H4 (cell line): Measurements from ENCODE around the gene FBLN5. TPM values are rescaled to one million over a fixed set of nuclear protein-coding genes. Genes with fewer than 3 reads are reported as not detected.
A peak's percentile ranks its signal among the peaks of the same experiment; 100 is the strongest.
"Not testable (repeated sequence)": the region's sequence is repeated elsewhere in the genome, so short reads cannot be mapped to it uniquely, and the experiment has no call there.

Source experiments
- DNase-seq: peaks from one replicate; pipeline ENCODE4 v3.0.0-alpha.2; 2015; ENCODE audit warnings: low spot score
- total RNA-seq: library from RNA; depleted of rRNA; stranded (reverse); fragments of >200 nt; shearing (Covaris generic); gene quantifications from 2 replicates; pipeline ENCODE4 v1.2.3, GENCODE V29; 2014

The FBLN5 gene
- total RNA-seq, 1 experiment from 2014 or later, result 14.2 TPM

DNA sequence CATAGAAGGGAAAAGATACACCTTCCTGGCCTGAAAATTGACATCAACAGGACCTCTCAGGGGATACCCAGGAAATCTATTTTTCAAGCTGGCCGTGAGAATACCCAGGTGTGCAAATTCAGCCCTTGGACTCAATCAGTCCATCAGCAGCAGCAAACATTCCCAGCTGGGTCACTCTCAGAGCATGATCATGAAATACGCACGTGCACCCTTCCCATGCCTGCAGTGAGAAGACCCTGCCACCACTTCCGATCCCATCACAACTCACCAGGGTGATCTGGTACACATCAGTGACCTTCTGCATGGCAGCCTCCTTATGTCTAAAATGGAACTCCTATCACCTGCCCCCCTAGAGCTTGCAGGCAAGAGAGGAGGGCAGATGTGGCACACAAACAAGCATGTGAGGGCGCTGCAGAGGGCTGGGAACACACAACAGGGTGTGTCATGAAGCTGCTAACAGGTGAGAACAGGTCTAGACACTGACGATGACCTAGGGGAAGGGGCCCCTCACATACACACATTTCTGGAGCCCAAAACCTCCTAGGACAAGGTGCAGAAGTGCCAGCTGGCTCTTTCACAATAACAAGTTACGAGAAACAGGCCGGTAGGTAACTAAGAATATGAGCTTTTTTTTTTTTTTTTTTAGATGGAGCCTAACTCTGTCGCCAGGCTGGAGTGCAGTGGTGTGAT is 42.4 kb downstream of the FBLN5 start:
- no peak for DNase-seq

DNA sequence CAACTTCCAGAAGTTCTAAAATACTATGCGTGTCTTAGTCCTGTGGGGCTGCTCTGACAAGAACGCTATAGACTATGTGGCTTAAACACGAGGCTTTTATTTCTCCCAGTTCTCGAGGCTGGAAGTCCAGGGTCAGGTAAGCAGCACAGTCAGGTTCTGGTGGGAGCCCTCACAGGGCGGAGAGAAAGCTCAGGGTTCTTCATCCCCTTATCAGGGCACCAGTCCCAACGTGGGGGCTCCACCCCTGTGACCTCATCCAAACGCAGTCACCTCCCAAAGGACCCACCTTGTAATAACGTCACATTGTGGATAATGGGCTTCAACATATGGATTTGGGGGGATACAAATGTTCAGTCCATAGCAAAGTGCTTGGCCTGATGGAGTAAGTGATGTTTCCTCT is 43.0 kb downstream of the FBLN5 start:
- DNase-seq, result no peak

DNA sequence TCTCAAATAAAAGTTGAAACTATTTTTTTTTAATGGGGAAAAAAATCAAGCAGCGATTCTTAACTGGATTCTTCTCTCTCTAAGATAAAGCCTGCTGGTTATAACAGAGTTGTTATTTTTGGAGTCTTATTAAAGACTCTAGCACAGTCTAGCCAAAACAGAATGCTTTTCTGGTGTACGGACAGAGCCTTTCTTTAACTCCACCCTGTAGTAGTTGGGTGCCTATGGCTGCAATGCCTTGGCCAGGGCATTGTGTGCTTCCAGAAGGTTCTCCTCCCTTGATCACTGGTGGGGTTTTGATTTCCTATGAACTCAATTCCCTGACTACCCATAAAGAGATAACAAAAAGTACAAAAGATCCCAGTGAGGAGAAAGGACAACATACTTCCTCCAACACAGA is 44.4 kb downstream of the FBLN5 start:
- no peak for DNase-seq

DNA sequence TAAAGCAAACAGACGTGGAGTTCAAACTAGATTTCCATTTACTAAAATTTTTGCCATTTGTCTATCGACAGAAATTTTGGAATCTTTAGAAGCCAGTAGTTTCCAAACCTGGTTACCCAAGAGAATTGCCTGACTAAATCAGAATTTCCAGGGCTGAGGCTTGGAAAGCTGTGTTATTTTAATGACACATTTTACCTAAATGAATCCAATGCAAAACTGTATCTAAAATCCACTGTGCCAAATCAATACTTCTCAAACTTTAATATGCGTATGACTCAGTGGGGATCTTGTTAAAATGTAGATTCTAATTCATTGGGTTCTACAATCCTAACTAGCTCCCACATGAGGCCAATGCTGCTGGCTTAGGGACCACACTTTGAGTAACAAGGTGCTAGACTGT is 45.2 kb downstream of the FBLN5 start:
- DNase-seq, result no peak

DNA sequence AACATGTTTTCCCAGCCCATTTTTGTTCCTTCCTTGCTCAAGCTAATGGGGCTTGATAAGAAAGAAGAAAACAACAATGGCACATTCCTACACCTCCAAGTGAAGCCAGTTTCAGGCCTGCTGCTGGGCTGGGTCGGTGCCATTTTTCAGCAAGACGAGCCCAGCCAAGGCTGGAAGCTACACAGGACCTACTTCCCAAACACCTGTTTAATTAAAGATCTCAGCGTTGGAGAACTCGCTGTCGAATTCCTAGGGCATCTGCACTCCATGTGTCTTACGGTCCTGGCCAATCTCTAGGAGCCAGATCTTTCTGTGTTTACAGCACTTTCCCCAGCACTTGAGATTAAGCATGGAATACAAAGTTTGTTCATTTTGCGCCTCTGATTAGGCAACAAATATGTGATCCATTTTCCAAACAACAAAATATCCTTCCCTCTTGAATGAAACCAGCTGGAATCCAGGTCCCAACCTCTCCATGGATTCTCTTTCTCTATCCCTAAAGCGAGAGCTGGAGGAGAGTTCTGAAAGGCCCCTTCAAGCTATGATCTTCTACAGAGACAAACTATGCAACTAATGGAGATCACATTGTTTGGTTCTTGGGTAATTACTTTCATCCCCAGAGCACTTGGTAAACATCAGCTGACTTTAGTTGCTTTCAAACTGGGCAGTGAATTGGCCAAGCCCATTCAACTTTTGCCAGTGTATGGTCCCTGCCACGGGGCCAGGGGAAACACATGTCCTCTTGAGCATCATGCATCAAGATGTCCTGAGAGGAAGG is 45.9 kb downstream of the FBLN5 start:
- DNase-seq, result no peak

DNA sequence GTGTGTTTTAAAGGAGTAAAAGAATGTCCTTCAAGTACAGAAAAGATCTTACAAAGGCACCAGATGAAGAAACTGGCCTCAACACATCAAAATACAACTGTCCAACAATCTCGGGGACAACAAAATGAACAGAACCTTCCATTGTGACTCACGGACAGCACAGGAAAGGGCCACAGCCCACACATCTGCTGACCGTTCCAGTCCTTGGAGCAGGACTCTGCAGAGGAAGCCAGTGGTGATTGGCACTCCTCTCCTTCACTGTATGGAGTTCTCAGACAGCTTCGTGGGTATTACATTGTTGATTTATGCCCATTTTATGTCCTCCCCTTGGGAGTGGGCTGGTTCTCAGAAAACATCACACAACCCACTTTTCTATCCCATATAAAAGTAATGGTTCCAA is 47.7 kb downstream of the FBLN5 start:
- DNase-seq, result no peak

DNA sequence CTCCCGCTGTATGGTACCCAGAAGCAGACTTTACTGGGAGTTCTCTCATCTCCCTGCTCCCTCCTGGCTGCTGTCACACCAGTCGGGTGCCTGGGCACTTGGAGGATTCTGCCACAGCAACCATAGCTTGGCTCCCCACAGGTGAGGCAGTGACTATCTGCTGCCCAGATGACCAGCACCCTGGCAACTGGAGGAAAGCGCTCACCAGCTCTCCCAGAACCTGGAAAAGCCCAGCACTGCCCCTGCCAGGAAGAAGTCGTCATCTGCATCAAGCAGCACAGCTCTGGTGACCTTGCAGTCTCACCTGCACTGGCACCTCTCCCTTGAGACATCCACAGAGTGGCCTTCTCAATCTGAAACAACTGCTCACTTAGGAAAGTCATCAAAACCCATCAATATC is 48.3 kb downstream of the FBLN5 start:
- peak; percentile 31 for DNase-seq

DNA sequence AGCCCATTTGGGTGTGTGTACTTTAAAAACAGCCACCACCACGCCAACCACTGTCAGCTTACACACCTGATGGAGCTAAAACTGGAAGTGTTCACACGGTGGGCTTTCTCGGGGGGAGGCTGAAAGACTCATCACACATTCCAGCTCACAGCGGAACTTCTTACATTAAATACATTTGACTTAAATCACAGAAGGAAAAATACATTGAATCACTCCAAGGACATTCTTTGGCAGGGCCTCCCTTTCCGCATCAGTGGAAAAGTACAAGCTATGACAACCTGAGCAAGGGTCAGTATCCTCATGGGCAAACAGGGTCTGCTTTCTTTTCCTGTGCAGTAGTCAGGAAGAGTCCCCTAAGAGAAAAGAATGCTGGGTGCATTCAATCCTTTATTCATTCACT is 49.1 kb downstream of the FBLN5 start:
- no peak for DNase-seq

DNA sequence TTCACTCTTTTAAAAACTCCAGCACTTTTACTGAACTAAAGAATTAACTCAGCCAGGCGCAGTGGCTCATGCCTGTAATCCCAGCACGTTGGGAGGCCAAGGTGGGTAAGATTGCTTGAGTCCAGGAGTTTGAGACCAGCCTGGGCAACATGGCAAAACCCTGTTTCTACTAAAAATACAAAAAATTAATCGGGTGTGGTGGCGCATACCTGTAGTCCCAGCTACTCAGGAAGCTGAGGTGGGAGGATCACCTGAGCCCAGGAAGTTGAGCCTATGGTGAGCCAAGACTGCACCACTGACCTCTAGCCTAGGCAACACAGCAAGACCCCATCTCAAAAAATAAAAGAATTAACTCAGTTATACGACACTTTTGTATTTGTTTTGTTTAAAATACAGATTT is 49.8 kb downstream of the FBLN5 start:
- DNase-seq, result not testable (repeated sequence)

DNA sequence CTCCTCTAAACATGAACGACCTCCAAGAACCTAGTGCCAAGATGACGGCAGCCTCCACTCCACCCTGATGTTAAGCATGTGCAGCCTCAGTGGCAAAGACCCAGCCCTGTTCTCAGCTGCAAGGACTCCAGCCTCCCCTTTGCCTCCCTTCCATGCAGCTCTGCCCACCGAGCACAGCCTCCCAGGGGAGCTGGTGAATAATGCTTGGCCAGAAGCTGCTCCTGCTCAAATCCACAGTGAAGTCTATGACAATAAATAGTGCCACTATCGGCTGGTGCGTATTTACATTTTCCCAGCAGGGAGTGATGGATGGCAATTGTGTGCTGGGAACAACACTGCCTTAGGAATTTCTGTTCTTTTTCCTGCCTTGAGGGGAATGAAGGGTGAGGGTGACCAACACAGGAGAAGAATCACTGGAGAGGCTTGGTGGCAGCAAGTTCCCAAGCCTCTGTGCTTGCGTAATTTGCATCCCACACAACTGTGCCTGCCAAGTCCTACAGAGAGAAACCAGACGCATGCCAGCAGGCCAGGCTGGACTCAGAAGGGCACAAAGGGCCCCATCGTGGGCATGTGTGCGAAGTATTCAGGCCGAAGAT is 50.3 kb downstream of the FBLN5 start:
- DNase-seq, result peak; percentile 89

DNA sequence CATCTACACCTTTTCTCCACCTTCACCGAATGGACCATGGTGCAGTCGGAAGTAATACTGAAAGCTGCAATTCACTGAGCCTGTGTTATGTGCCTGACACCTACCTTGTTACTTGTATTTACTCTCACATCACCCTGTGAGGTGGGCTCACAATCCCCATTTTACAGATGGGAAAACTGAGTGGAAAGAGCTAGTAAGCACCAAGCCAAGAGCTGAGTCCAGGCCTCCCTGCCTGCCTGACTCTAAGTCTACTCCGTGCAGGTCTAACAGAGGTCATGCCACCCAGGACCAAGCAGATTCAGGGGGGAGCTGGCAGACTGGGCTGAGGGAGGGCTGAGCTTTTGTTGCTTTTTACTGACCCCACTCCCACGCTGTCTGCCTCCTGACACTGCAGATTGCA is 51.1 kb downstream of the FBLN5 start:
- DNase-seq, result no peak

DNA sequence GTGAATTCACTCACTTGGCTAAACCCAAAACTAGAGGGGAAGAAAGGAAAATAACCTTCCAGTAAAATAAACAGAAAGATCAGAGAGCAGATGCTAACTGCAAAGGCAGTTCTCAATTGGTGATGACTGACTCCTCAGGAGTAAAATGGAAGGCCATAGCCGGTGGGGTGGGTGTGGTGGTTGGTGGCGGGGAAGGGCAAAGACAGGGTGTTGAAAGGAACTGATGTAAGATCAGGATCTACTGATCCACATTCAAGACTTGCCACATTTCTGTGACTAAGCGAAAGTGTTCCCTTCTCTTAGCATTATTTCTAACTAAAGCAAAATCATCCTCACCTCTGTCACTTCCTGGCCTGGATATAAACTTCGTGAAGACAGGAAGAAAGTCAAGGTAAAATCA is 53.8 kb downstream of the FBLN5 start:
- no peak for DNase-seq

DNA sequence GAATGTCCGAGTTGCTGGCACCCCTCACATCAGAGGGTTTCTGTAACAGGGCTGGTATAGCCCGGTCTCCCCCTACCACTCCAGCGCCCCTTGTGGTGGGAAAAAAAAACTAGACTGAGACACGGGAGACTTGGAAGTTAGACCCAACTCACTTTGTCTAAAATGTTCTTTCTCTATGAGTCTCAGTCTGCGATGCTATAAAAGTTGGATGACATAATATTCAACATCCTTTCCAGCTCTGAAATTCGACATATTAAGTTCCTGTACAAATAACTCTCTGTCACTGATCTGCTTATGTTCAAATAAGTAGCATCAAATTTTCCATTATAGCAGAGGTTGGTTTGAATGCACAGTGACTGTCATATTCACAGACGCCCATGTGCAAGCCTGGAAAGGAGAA is 54.5 kb downstream of the FBLN5 start:
- DNase-seq, result no peak

DNA sequence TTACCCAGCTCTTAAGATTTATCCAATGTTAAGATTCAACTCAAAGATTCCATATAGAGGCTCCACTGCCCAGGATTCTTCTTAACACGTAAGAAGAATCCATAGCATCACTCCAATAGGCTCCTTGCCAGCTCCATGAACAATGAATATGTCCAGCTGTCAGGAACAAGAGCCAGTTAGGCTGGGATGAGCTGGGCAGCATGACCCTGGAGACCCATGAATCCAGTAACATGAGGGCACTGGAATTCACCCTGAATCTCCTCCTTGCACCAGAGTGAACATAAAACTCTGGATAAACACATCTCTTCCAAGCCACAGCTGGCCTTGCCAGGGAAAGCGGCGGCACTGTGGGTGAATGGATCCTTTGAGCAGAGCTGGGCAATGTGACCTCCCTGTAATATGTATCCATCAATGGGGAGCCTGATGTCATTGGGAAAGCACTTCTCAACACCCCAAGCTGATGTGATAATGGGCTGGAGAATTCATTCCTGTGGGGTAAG is 55.7 kb downstream of the FBLN5 start:
- no peak for DNase-seq

DNA sequence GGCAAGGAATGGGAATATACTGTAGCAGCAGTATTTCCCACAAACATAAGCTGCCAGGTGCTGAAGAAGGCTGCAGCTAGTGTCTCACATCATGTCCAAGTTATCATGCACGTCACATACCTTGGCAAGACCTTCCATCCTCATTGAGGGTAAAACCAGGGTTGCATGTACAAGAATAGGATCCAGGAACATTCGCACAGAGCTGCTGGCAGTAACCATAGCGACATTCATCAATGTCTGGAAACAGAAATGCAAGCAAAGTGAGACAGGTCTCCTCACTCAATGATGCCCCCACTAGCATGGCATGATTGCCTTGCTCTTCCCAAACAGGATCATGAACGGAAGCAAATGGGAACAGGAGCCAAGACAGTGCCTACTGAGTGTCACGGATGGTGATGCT is 56.4 kb downstream of the FBLN5 start:
- DNase-seq, result no peak

DNA sequence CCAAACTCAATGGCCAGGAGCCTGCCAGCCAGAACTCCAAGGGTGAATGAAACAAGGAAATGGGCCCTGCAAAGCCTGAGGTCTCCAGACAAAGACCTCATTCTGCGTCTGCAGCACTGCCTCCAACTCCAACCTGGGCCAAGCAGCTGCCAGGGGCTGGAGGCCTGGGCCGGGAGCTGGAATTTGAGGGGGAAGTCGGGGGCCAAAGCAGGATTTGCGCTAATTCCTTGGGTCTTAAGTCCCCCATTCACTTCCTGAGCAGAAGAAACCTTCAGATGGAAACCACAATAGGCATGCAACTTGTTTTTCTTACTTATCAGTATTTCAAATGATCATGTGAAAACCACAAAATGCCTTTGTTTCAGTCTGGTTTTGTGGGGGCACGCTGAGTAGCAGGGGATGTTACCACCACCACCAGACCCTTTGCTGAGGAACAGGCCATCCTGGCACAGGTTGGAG is 57.2 kb downstream of the FBLN5 start:
- no peak for DNase-seq

DNA sequence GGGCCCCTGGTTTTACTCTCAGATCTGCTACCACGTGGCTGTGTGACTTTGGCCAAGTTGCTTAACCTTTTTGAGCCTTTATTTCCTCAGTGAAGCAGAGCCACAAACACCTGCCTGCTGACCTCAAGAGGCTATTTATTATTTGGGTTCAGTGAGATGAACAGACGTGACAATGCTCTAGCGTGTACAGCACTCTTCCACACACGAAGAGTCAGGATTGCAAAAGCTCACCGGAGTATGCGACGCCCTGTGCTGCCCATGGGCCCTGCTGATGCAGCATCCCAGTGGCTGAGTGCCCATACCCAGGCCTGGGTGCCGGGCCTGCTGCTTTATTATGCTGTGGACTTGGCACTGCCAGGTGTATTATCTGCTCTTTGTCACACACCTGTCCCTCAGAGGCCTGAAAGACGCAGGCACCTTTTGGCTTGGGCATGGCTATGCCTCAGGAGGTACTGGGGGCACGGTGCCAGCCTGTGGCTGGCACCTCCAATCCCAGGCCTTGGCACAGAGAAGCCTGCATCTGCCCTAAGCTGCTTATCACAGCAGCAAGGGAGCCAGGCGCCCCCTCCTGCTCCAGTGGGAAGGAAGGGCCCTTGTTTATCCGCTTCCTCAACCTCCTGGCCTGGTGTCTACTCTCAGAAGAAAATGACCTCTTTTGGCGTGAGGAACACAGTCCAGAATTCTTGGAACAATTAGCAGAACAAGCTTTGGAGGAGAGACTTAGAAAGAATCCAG is 57.9 kb downstream of the FBLN5 start:
- no peak for DNase-seq

DNA sequence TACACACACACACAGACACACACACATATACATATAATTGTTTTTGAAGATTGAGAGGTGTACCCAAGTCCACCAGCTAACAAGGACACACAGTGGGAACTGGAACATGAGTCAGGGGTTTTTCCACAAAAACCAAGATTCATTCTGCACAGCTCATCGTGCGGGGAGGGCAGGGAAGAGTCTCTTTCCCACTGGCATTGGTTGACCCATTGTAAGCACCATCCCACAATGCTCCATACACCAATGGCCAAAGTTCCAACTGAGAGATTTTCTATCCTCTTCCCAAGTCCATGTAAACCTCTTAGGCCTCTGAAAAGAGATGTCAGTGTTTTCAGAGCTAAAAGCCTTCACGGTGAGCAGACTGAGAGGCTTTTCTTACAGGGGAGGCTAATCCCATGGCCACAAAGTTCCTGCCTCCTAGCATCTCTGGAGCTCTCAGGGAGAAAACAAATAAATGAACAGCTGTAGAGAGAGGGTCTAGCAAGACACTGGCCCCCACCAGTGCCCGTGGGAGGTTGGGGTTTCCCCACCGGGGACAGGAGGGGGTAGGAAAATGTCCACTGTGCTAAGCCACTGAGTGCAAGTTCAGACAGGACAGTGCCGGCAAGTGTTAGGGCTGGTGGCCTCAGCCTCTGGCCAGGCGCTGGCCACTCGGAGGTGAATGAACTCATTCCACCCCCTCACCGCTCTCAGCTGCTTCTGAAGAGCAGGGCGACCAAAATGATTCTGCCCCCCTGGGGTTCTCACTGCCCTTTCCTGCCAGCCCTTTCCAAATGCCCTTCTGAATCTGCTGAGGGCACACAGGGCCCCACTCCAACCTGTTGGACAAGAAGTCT is 58.6 kb downstream of the FBLN5 start:
- no peak for DNase-seq

DNA sequence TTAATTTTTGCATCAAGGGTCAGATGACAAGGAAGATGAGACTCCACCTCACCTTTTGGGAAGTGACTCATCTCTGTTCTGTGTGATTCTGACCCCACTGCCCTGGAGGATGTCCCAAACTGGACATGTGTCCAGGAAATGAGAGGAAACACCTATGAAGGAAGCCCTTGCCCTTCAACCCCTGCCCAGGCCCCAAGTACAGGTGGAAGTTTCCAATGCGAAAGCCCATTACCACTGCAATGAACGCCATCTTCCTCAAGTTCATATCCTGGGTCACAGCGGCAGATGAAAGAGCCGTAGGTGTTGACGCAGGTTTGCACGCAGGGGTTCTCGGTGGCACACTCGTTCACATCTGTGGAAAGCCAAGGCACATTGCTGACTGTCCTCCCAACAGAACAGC is 60.5 kb downstream of the FBLN5 start:
- DNase-seq, result no peak

DNA sequence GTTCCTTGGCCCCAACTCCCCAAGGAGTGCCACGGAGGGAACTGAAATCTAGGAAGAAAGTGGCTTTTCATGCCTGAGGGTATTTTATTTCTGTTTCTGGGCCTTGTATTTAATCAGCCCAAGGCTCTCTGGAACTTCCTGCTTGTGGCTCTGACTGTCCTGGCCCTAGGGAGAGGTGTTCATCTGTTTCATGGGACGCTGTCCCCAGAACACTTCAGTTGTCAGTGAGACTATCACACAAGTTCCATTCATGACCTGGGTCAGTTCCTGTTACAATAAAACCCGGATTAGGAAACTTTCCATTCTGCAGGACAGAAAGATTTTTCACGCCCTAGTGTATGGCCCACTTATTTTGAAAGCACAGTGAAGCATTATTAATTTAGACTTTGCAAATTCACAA is 61.7 kb downstream of the FBLN5 start:
- no peak for DNase-seq

DNA sequence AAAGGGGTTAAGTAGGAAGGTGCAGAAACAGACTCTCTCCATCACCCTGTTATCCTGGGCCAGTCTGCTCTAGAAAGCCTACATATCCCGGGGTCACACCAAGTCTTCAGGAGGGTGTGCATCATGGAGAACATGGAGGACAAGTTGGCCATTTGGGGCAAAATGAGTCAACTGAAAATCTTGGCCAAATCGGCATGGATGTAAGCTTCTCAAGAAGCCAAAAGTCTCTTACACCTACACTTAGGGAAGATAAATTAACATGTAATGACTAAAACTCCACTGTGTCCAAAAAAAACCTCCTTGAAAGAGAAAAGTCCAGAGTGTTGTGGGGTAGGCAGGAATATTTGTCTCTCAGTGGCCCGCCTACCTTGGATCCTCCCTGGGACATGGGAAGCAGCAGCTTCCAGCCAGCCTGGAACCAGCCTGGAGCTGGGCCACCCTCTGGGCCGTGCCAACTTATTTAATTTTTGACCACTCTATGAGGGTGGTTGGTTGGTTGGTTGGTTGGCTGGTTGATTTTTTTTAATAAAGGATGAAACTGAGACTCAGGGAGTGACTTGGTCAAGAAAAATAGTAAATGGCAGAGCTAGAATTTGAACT is 62.3 kb downstream of the FBLN5 start:
- DNase-seq, result no peak
